GM21786 (cell line): ENCODE data around the gene OR52A1.
A peak's percentile ranks its signal among the peaks of the same experiment; 100 is the strongest.

Experiments
- ATAC-seq: cut with Tn5 transposase; IDR thresholded peaks from one replicate; pipeline ENCODE4 v1.9.1; 2021; ENCODE audit not compliant: unreplicated experiment

The OR52A1 gene

DNA sequence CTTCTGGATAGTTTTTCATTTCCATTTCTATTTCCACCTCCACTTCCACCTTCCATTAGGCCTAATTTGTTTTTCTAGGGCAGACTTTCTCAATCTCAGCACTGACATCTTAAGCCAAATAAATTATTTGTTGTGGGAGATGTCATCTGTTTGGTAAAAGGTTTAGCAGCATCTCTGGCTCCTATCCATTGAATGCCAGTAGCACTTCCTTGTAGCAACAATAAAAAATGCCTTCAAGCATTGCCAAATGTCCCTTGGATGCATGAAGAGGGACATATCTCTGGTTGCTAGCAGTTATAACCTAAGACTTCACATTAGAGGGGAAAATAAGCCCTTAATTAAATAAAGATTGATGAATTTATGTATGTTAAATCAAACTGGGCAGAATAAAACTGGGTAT, 18.3 kb downstream of the OR52A1 start:
- ATAC-seq = no peak

- ATAC-seq = no peak
Measured at GRCh38 chr11:5131584-5132335, 22.8 kb downstream of the OR52A1 start.

DNA sequence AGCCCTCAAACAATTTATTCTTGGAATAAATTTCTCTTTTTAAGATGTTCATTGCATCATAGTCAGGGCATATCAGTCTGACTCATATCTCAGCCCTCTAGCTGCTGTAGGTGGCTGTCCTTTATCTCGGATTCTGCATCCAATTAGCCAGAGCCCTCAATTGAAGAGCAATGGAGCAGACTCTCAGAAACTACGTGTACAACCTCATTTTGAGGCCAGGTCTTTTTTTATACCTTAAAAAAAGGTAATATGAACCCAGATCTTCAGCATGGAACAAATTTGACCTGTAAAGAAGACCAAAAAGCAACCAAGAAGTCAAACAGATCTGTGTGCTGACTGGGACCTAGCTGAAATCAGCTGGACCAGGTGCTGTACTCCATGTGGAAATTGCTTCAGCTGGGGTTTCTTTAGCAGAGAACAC, 25.1 kb downstream of the OR52A1 start:
- ATAC-seq = no peak

DNA sequence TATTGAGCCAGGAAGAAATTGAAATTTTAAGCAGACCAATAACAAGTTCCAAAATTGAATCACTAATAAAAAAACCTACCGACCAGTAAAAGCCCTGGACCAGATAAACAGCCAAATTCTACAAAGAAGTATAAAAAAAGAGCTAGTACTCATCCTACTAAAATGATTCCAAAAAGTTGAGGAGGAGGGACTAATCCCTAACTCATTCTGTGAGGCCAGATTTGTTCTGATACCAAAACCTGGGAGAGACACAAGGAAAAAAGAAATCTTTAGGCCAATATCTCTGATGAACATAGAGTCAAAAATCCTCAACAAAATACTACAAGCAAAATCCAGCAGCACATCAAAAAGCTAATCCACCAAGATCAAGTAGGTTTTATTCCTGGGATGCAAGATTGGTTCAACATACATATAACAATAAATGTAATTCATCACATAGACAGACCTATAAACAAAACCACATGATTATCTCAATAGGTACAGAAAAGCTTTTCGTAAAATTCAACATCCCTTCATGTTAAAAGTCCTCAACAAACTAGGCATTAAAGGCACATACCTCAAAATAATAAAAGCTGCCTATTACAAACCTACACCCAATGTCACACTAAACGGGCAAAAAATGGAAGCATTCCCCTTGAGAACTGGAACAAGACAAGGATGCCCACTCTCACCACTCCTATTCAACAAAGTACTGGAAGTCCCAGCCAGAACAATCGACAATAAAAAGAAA, 29.5 kb downstream of the OR52A1 start:
- ATAC-seq = no peak

- peak; percentile 94 for ATAC-seq
Measured at GRCh38 chr11:5123802-5124521, 30.6 kb downstream of the OR52A1 start.

DNA sequence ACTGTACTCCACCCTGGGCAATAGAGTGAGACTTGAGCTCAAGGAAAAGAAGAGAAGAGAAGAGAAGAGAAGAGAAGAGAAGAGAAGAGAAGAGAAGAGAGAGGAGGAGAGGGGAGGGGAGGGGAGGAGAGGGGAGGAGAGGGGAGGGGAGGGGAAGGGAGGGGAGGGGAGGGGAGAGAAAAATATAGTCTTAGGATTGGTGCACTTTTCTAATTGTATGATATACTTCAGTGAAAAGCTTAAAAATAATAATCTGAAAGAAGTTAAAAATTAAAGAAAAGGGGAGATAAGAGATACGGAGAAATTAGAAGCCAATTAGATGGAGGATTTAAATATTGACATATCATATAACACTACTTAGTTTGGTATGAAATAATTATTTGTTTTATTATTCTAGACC, 35.7 kb downstream of the OR52A1 start:
- ATAC-seq = no peak

GRCh38 chr11:5117588-5117987, 37.0 kb downstream of the OR52A1 start:
- ATAC-seq = no peak

GRCh38 chr11:5115339-5115738, 39.2 kb downstream of the OR52A1 start:
- no peak for ATAC-seq

GRCh38 chr11:5107285-5107684, 47.3 kb downstream of the OR52A1 start:
- no peak for ATAC-seq

- no peak for ATAC-seq
Measured at GRCh38 chr11:5103066-5103465, 51.5 kb downstream of the OR52A1 start.

DNA sequence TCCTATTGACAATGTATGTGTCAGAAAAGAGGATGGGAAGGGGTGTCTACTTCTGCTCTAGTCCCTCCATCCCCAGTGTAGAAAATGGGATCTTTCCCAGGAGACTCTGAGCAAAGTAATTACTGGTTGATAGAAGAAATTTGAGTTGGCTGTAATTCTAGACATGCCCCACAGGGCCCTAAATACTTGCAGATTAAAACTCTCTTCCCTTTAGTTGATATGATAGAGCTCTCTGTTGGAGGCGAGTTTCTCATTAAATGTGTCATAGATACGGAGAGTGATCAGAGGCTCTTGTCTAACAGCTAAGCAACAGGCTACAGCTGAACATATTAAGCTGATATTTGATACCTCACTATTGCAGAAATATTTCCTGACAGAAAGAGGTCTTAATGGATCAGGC, 52.3 kb downstream of the OR52A1 start:
- ATAC-seq = no peak

DNA sequence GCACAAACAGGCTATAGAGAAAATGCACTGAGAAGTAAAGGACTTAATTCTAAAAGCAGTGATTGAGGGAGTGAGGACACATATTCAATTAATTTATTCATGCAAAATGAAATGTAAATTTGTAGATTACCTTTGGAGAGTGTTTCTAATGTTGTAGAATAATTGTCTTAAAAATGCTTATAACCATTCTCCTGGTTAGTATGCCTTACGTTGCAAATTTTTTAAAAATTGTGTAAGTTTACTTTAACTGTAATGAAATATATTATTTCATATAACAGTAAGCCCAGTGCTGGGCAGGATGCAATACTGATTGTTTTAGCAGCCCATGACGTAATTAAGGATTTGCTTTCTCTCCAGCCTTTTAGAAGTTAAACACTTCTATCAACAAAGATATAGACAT, 58.5 kb downstream of the OR52A1 start:
- ATAC-seq = no peak
